Upper lobe of left lung (tissue), 4 donors: Measurements from ENCODE around the gene ARTN.

Source experiments
- CTCF ChIP-seq, 6 experiments: fragments of 450-650 bp in 4 of 6; fragments of 200-600 bp in 2 of 6; sonication (generic) in 2 of 6; IDR thresholded peaks; one replicate each; pipeline ENCODE4 v1.5.1; 2016 to 2019; ENCODE audit warnings: antibody characterized with exemption in 6 of 6
- EP300 ChIP-seq, 4 donors: sonication (generic); formaldehyde crosslinking; IDR thresholded peaks; one replicate each; pipeline ENCODE4 v1.5.1; 2017; ENCODE audit warnings: antibody characterized with exemption in 4 of 4, control low read depth in 2 of 4
- POLR2A ChIP-seq, 4 donors: fragments of 450-650 bp; IDR thresholded peaks; one replicate each; pipeline ENCODE4 v1.5.1; 2016 to 2017; ENCODE audit warnings: antibody characterized with exemption in 4 of 4, mild to moderate bottlenecking in 2 of 4

GRCh38 chr1:43925846-43926245 is 7.8 kb upstream of the ARTN start:
- TF ChIP-seq CTCF (IDR thresholded peaks at IDR 0.05) (no peak), POLR2A (IDR thresholded peaks at IDR 0.05) (no peak), EP300 (IDR thresholded peaks at IDR 0.05) (no peak)
